Renal cortical epithelial cell (primary cell): ENCODE data around the gene SSC4D. TPM values are rescaled to one million over a fixed set of nuclear protein-coding genes. Genes with fewer than 3 reads are reported as not detected.
"Not testable (repeated sequence)": the region's sequence is repeated elsewhere in the genome, so short reads cannot be mapped to it uniquely, and the experiment has no call there.

ENCODE experiments used
- DNase-seq: peaks from one replicate; pipeline ENCODE4 v3.0.0-alpha.2; 2011; ENCODE audit warnings: low read depth
- total RNA-seq: library from RNA; depleted of rRNA; stranded (reverse); fragments of >200 nt; gene quantifications from 2 replicates; pipeline ENCODE4 v1.2.3, GENCODE V29; 2014

SSC4D gene
- total RNA-seq, 1 donor from 2014 or later, result 34.5 TPM

- no peak for DNase-seq
Measured at GRCh38 chr7:76383089-76383944, 26.2 kb downstream of the SSC4D start.

- DNase-seq, result no peak
Measured at GRCh38 chr7:76381814-76382213, 27.7 kb downstream of the SSC4D start.

- no peak for DNase-seq
Measured at GRCh38 chr7:76380623-76380966, 28.9 kb downstream of the SSC4D start.

- no peak for DNase-seq
Measured at GRCh38 chr7:76377186-76377918, 32.1 kb downstream of the SSC4D start.

GRCh38 chr7:76375251-76375650, 34.2 kb downstream of the SSC4D start:
- no peak for DNase-seq

GRCh38 chr7:76372984-76373833, 36.3 kb downstream of the SSC4D start:
- DNase-seq, result peak; percentile 71

- no peak for DNase-seq
Measured at GRCh38 chr7:76371396-76371795, 38.1 kb downstream of the SSC4D start.

GRCh38 chr7:76369018-76369417, 40.5 kb downstream of the SSC4D start:
- no peak for DNase-seq

- DNase-seq, result no peak
Measured at GRCh38 chr7:76368190-76368589, 41.3 kb downstream of the SSC4D start.

GRCh38 chr7:76364198-76364584, 45.3 kb downstream of the SSC4D start:
- peak; percentile 61 for DNase-seq

GRCh38 chr7:76363754-76364153, 45.7 kb downstream of the SSC4D start:
- not testable (repeated sequence) for DNase-seq

- DNase-seq, result no peak
Measured at GRCh38 chr7:76359978-76360638, 49.4 kb downstream of the SSC4D start.

GRCh38 chr7:76359111-76359977, 50.2 kb downstream of the SSC4D start:
- DNase-seq, result peak; percentile 95

GRCh38 chr7:76358481-76359110, 50.9 kb downstream of the SSC4D start, which contains the start of gene YWHAG:
Gene YWHAG (minus strand): TSS chr7:76358991. CDS start chr7:76358808, 183 bp downstream.
- DNase-seq, result peak; percentile 50

GRCh38 chr7:76358011-76358480, 51.5 kb downstream of the SSC4D start:
- no peak for DNase-seq

GRCh38 chr7:76357475-76358010, 52.0 kb downstream of the SSC4D start:
- DNase-seq, result no peak

- peak; percentile 40 for DNase-seq
Measured at GRCh38 chr7:76356823-76357222, 52.7 kb downstream of the SSC4D start.

GRCh38 chr7:76356115-76356514, 53.4 kb downstream of the SSC4D start:
- no peak for DNase-seq

GRCh38 chr7:76354981-76355730, 54.3 kb downstream of the SSC4D start:
- no peak for DNase-seq
